Caco-2 (cell line): Measurements from ENCODE around the gene IL12RB1. TPM values are rescaled to one million over a fixed set of nuclear protein-coding genes. Genes with fewer than 3 reads are reported as not detected.

Source experiments
- BruUV-seq: library from RNA; stranded (reverse); fragments of 400-500 nt; replicated peaks from 2 replicates; lab custom pipeline; 2021; lab: Mats Ljungman, UMichigan
- CTCF ChIA-PET: fragments of 300-600 bp; sonication (Branson Sonifier 250); formaldehyde crosslinking; loops from one replicate; lab custom pipeline; 2022; ENCODE audit warnings: antibody characterized with exemption; lab: Charles Lee
- POLR2A ChIA-PET: fragments of 300-600 bp; sonication (Branson Sonifier 250); formaldehyde crosslinking; loops from one replicate; lab custom pipeline; 2022; ENCODE audit warnings: antibody characterized with exemption; lab: Charles Lee
- DNase-seq, 2 experiments: peaks; one replicate each; pipeline versions ENCODE4 v3.0.0 to v3.0.0-alpha.2; 2020 to 2022
- H3K27me3 ChIP-seq: replicated peaks from 2 replicates; pipeline ENCODE4 v1.6.0; 2011; ENCODE audit warnings: low read length; ENCODE audit not compliant: control insufficient read depth, insufficient read depth
- H3K36me3 ChIP-seq: 2 replicates; pipeline ENCODE4 v1.5.1; 2011; ENCODE audit warnings: low read length; ENCODE audit not compliant: control insufficient read depth, insufficient read depth
- H3K4me1 ChIP-seq: fragments of 250-450 bp; sonication (Bioruptor Pico); 2 replicates; pipeline ENCODE4 v1.5.1; 2020; ENCODE audit warnings: mild to moderate bottlenecking
- H3K4me3 ChIP-seq: 2 replicates; pipeline ENCODE4 v1.5.1; 2011; ENCODE audit warnings: low read depth, mild to moderate bottlenecking, control low read depth, low read length
- H3K9me3 ChIP-seq: fragments of 250-450 bp; sonication (Bioruptor Pico); 2 replicates; pipeline ENCODE4 v1.5.1; 2020; ENCODE audit warnings: mild to moderate bottlenecking, moderate library complexity
- H3K27ac Mint-ChIP-seq: one replicate; pipeline ENCODE4 v1.8.0; 2022; ENCODE audit warnings: mixed read lengths; ENCODE audit not compliant: unreplicated experiment
- H3K27me3 Mint-ChIP-seq: one replicate; pipeline ENCODE4 v1.8.0; 2022; ENCODE audit warnings: mixed read lengths; ENCODE audit not compliant: insufficient read depth, unreplicated experiment
- H3K36me3 Mint-ChIP-seq: one replicate; pipeline ENCODE4 v1.8.0; 2022; ENCODE audit warnings: mild to moderate bottlenecking, mixed read lengths; ENCODE audit not compliant: insufficient read depth, unreplicated experiment
- H3K4me1 Mint-ChIP-seq: one replicate; pipeline ENCODE4 v1.8.0; 2022; ENCODE audit warnings: low read depth, mixed read lengths; ENCODE audit not compliant: unreplicated experiment
- H3K4me3 Mint-ChIP-seq: one replicate; pipeline ENCODE4 v1.8.0; 2022; ENCODE audit warnings: mild to moderate bottlenecking, moderate library complexity, mixed read lengths; ENCODE audit not compliant: unreplicated experiment
- H3K9me3 Mint-ChIP-seq: one replicate; pipeline ENCODE4 v1.8.0; 2022; ENCODE audit warnings: mixed read lengths; ENCODE audit not compliant: unreplicated experiment
- CTCF ChIP-seq, 2 experiments: fragments of 200-600 bp in 1 of 2; IDR thresholded peaks; 1 replicate in 1 of 2; 2 replicates in 1 of 2; pipeline versions ENCODE4 v1.5.1 to v1.8.0; 2011 to 2022; ENCODE audit warnings: antibody characterized with exemption in 1 of 2, control low read depth in 1 of 2, inconsistent platforms in 1 of 2, low read depth in 1 of 2, low read length in 1 of 2, mild to moderate bottlenecking in 1 of 2, moderate library complexity in 1 of 2; ENCODE audit not compliant: insufficient read depth in 1 of 2, severe bottlenecking in 1 of 2, unreplicated experiment in 1 of 2
- intact Hi-C: fragments of 100-400 bp; cut with micrococcal nuclease; formaldehyde crosslinking; loops from one replicate; pipeline ENCODE4 v1.10.0; 2022; ENCODE audit not compliant: unreplicated experiment
- total RNA-seq: library from RNA; stranded (reverse); gene quantifications from 2 replicates; pipeline ENCODE4 v1.2.3, GENCODE V29; 2022

IL12RB1 gene
- total RNA-seq, 1 experiment from 2014 or later, result not detected

- POLR2A ChIA-PET, result interaction anchor here (0.6 kb wide), 1 partner anchor 239 kb away, joined by 7 read pairs; no protein-coding TSS in a partner anchor
- no peaks in the 10 kb centered on the region for H3K9me3 Mint-ChIP-seq
- Histone ChIP-seq H3K4me3 (peak overlapping the region; percentile 51), H3K36me3 (no peaks in the 10 kb centered on the region; the same call in 1 of the 2 replicates), H3K4me1 (peaks cover 9% of the 10 kb centered on the region; the same call in 1 of the 2 replicates), H3K9me3 (no peaks in the 10 kb centered on the region), H3K27me3 (no peaks in the 10 kb centered on the region)
- no peaks in the 10 kb centered on the region for H3K27me3 Mint-ChIP-seq
- CTCF ChIA-PET, result no interaction called here
- BruUV-seq, result no TSS peak
- no peaks in the 10 kb centered on the region for H3K4me1 Mint-ChIP-seq
- DNase-seq, result no peak
- no peak overlapping the region for H3K27ac Mint-ChIP-seq
- H3K4me3 Mint-ChIP-seq, result peak overlapping the region; percentile 67
- TF ChIP-seq CTCF (IDR thresholded peaks at IDR 0.05; ENCODE audit: insufficient read depth in 1 of 2, low read depth in 1 of 2, low read length in 1 of 2, severe bottlenecking in 1 of 2, unreplicated experiment in 1 of 2), result no peak
- peaks cover 4% of the 10 kb centered on the region for H3K36me3 Mint-ChIP-seq
- intact Hi-C loops, result no loop called here
Measured at GRCh38 chr19:18097993-18098890, 11.5 kb upstream of the IL12RB1 start.

DNA sequence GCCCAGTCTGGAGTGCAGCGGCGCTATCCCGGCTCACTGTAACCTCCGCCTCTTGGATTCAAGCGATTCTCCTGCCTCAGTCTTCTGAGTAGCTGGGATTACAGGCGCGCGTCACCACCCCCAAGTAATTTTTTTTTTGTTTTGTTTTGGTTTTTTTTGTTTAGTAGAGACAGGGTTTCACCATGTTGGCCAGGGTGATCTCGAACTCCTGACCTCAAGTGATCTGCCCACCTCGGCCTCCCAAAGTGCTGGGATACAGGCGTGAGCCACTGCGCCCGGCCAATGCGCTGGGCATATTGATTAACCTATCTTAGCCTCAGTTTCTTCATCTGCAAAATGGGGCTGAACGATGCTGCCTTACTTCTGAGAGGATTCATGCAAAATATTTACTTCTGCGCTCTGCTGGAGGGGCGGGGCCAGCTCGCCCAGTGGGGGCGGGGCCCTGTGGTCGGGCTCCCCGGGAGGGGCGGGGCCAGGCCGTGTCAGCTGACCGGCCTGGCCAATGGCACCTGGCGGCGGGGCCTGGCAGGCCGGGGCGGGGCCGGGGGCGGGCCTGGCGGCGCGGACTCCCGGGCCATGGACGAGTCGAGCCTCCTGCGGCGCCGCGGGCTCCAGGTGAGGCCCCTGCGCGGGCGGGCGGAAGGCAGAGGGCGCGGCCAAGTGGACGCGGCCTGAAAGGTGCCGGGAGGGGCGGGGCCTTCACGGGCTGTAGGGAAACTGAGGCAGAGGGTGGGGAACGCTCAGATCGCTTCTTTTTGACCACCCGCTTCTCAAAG lies 10.7 kb upstream of the IL12RB1 start, which contains the start of gene MAST3:
MAST3 (plus strand) TSS at position 562 of the 776 bp plus-strand sequence; CDS start at position 577, 15 bp downstream.
- Histone ChIP-seq H3K4me3 (peak within 1 kb of the TSS; percentile 51), H3K9me3 (no peaks in the 10 kb centered on the region), H3K4me1 (peaks cover 9% of the 10 kb centered on the region; the same call in 1 of the 2 replicates), H3K36me3 (no peaks in the 10 kb centered on the region; the same call in 1 of the 2 replicates), H3K27me3 (no peaks in the 10 kb centered on the region)
- BruUV-seq, result no TSS peak
- ChIA-PET POLR2A (interaction anchor here (0.6 kb wide), 1 partner anchor 238 kb away, joined by 7 read pairs; no protein-coding TSS in a partner anchor), CTCF (no interaction called here)
- TF ChIP-seq CTCF (IDR thresholded peaks at IDR 0.05; ENCODE audit: insufficient read depth in 1 of 2, low read depth in 1 of 2, low read length in 1 of 2, severe bottlenecking in 1 of 2, unreplicated experiment in 1 of 2), result no peak
- intact Hi-C loops, result no loop called here
- peak; percentile 89 to 94 for DNase-seq
- Mint-ChIP-seq H3K9me3 (no peaks in the 10 kb centered on the region), H3K4me1 (no peaks in the 10 kb centered on the region), H3K27ac (no peak within 1 kb of the TSS), H3K4me3 (peak within 1 kb of the TSS; percentile 67), H3K27me3 (no peaks in the 10 kb centered on the region), H3K36me3 (peaks cover 4% of the 10 kb centered on the region)

DNA sequence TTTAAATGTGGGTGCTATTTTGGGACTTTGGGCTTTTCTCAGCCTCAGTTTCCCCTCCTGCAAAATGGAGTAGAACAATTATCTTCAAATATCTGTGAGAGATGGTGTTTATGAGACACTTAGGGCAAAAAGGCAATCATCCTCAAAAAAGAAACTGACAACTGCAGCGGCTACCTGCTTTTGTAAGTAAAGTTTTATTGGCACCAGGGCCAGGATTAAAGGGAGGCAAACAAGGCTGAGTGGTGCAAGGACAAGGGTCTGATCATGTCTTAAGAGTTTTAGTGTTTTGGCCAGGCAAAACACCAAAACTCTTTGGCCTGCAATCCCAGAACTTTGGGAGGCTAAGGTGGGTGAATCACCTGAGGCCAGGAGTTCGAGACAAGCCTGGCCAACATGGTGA lies 9.5 kb upstream of the IL12RB1 start:
- Histone ChIP-seq H3K36me3 (no peaks in the 10 kb centered on the region; the same call in 1 of the 2 replicates), H3K4me3 (no peak overlapping the region), H3K27me3 (no peaks in the 10 kb centered on the region), H3K4me1 (peaks cover 9% of the 10 kb centered on the region; the same call in 1 of the 2 replicates), H3K9me3 (no peaks in the 10 kb centered on the region)
- DNase-seq, result no peak
- Mint-ChIP-seq H3K9me3 (no peaks in the 10 kb centered on the region), H3K36me3 (peaks cover 4% of the 10 kb centered on the region), H3K4me1 (no peaks in the 10 kb centered on the region), H3K4me3 (no peak overlapping the region), H3K27ac (no peak overlapping the region), H3K27me3 (no peaks in the 10 kb centered on the region)
- POLR2A ChIA-PET, result no interaction called here
- no TSS peak for BruUV-seq
- TF ChIP-seq CTCF (IDR thresholded peaks at IDR 0.05; ENCODE audit: insufficient read depth in 1 of 2, low read depth in 1 of 2, low read length in 1 of 2, severe bottlenecking in 1 of 2, unreplicated experiment in 1 of 2), result no peak
- CTCF ChIA-PET, result no interaction called here
- intact Hi-C loops, result no loop called here
